Epidermal melanocyte (primary cell): ENCODE measurements around the gene CDCA5.

Experiments used
- DNase-seq: peaks from one replicate; pipeline ENCODE4 v3.0.0; 2011; ENCODE audit warnings: low spot score; ENCODE audit not compliant: insufficient read length

The CDCA5 gene

GRCh38 chr11:65083834-65084597 lies at the start of gene CDCA5, which contains the start of gene ZFPL1:
CDCA5 (minus strand) TSS chr11:65084040; CDS start chr11:65083978, 62 bp downstream.
ZFPL1 (plus strand) TSS chr11:65084222; CDS start chr11:65084699, 477 bp downstream.
- peak; percentile 98 for DNase-seq

GRCh38 chr11:65132988-65133700 lies 49.3 kb upstream of the CDCA5 start:
- DNase-seq, result no peak

- DNase-seq, result no peak
Observed at GRCh38 chr11:65132238-65132987, 48.6 kb upstream of the CDCA5 start.

- DNase-seq, result no peak
Observed at GRCh38 chr11:65131895-65132237, 48.0 kb upstream of the CDCA5 start.

GRCh38 chr11:65131417-65131776 lies 47.6 kb upstream of the CDCA5 start:
- no peak for DNase-seq

GRCh38 chr11:65130631-65131416 lies 47.0 kb upstream of the CDCA5 start:
- no peak for DNase-seq

GRCh38 chr11:65129649-65130441 lies 46.0 kb upstream of the CDCA5 start:
- no peak for DNase-seq

GRCh38 chr11:65128182-65129145 lies 44.6 kb upstream of the CDCA5 start:
- DNase-seq, result no peak

GRCh38 chr11:65127473-65128181 lies 43.8 kb upstream of the CDCA5 start:
- DNase-seq, result no peak

- DNase-seq, result no peak
Observed at GRCh38 chr11:65126624-65127274, 42.9 kb upstream of the CDCA5 start.

- DNase-seq, result no peak
Observed at GRCh38 chr11:65125197-65126056, 41.6 kb upstream of the CDCA5 start.

GRCh38 chr11:65124480-65125196 lies 40.8 kb upstream of the CDCA5 start:
- no peak for DNase-seq

GRCh38 chr11:65121865-65122696 lies 38.2 kb upstream of the CDCA5 start, which contains the start of the genes FAU and MRPL49:
FAU (minus strand) TSS chr11:65122134; CDS start chr11:65121813, 321 bp downstream.
MRPL49 (plus strand) TSS chr11:65122321; CDS start chr11:65122347, 26 bp downstream.
- DNase-seq, result peak; percentile 93

GRCh38 chr11:65121447-65121864 lies 37.6 kb upstream of the CDCA5 start:
- DNase-seq, result no peak

GRCh38 chr11:65120831-65121230 lies 37.0 kb upstream of the CDCA5 start:
- no peak for DNase-seq

GRCh38 chr11:65119670-65119995 lies 35.8 kb upstream of the CDCA5 start:
- DNase-seq, result no peak
